Smooth muscle cell of the brain vasculature (primary cell): ENCODE results near the gene COA6.

Experiments used
- DNase-seq: peaks from one replicate; pipeline ENCODE4 v3.0.0-alpha.2; 2012; ENCODE audit warnings: low read depth, low spot score

The COA6 gene

DNA sequence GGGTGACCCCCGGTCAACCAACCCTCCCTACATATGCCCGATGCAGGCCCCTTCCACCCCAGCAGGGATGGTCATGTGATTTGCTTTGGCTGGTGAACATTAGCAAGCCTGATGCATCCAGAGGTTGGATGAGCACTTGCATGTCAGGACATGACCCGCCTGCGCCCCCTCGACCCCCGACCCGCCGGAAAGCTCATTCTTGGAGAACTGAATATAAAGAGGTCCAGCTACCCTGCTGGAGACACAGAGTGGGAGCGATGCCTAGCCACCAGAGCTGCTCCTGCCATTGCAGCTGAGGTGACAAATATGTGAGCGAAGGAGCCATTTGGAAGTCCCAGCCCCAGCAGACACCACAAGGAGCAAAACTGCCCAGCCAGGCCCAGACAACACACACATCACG, 39.6 kb downstream of the COA6 start:
- no peak for DNase-seq

DNA sequence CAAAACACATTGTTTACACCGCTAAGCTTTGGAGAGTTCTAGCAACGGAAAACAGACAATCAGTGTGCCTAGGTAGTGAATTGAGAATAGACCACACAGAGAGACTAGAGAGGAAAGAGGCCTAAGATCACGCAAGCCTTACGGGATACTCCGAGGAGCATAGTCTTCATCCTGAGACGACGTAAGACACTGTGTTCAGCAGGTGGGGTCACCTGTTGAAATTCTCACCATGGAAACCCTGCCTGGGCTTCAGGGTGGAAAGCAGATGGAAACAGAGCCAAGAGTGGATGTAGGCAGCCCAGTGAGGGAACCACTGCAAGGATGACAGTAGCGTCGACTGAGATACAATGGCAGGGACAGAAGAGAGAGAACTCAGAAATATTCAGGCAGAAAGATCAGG, 40.2 kb downstream of the COA6 start:
- DNase-seq: no peak

DNA sequence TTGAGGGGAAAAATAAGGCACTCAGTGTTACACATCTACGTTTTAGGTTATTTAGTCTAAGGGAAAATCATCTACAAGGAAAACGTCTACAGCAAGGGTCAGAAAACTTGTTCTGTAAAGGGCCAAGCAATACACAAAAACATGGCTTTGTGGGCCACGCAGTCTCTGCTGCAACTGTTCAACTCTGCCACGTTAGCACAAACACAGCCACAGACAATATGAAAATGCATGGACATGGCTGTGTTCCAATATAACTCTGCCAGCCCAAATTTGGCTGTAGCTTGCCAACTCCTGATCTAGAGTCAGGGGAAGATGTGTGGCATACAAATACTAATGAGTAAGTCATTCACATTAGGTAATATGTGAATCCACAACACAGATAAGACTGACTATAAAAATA, 40.7 kb downstream of the COA6 start:
- DNase-seq: no peak

DNA sequence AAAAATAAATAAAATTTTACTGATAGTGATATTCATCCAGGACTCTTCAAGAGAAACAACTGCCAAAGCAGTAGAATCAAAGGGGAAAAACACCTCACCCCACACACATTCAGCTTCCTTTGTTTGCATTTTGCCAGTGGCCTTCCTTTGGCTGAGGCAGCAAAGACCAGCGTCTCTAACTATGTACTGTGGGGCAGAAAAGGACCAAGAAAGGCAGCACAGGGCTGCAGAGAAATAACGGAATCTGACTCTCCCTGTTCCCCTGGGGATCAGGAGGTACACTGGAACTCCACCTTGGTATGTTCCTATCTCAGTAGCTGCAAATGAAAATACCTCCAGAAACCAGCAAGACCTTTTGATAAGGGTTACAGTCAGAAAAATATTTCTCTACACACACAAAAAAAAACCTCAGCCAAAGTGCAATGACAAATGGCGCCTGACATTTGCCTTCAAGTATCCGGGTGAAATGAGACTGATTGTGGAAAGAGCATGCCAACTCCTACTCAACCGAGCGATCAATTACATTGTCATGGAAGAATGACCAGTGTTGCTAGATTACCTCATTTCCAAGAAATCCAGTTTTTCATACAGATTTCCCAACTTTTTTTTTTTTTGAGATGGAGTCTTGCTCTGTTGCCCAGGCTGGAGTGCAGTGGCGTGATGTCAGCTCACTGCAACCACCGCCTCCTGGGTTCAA, 54.8 kb downstream of the COA6 start:
- DNase-seq: no peak

GRCh38 chr1:234429434-234429806, 56.2 kb downstream of the COA6 start:
- no peak for DNase-seq

DNA sequence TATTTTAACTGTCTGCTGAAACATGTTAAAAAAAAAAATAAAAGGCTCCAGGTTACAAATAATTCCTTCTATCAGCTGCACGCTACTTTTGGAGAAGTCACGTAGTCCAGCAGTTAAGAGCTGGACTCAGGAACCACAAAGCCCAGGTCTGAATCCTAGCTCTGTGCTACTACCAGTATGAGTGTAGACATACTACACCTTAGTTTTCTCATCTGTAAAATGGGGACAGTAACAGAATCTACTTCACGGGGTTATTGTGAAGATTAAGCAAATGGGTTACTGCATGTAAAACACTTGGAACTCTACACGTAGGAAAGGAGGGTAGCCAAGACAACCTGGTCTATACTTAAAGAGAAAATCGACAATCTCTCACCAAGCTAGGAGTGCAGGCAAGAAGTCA, 57.4 kb downstream of the COA6 start:
- DNase-seq: no peak

DNA sequence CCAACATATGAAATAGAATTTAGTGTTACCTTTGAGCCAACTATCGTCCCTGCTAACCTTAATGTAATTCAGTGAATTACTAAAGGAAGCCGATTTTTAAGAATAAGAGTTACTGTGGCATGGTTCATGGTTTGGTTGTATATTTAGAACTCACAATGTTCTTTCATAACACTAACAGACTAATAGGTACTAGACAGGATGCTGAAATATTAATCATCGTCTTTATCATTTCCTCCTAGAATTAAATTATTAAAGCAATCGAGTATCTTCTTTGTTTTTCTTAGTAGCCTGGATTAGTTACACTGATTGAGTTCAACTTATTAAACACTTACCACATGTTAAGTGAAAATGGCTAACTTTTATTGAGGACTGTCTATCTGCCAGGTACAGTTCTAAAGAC, 58.0 kb downstream of the COA6 start:
- DNase-seq: no peak

DNA sequence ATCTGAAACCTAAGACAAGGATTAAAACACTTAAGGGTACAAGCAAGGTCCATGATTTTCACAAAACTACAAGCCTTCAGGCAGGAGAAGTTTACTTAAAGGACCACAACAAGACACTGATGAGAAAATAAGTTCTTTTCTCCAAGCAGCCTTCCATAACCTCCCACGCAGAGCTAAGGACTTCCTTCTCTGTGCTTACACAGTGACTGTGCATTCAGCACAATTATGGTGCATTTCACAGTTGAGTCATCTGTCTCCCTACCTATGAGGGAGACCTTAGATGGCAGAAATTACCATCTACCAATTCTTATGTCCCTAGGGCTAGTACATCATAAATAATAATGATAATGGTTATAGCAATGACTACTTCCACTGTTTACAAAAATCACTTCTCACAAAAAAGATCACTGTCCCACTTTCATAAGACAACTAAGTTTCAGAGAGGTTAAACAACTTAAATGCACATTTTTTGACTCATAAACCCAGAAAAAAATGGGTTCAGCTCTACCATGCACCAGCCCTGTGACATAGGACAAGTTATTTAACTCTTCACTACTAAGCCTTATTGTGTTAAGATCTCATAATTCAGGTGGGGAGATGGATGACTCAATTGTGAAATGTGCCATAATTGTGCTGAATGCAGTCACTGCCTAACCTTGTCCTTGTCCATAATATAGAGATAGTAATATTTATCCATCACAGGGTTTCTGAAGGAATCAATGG, 60.5 kb downstream of the COA6 start:
- no peak for DNase-seq
